ENCODE measurements around the gene CRB3. TPM values are rescaled to one million over a fixed set of nuclear protein-coding genes. Genes with fewer than 3 reads are reported as not detected.

CRB3 gene
- total and polyA plus RNA-seq, 2 experiments from 2014 or later = 11.8 to 44.4 TPM

DNA sequence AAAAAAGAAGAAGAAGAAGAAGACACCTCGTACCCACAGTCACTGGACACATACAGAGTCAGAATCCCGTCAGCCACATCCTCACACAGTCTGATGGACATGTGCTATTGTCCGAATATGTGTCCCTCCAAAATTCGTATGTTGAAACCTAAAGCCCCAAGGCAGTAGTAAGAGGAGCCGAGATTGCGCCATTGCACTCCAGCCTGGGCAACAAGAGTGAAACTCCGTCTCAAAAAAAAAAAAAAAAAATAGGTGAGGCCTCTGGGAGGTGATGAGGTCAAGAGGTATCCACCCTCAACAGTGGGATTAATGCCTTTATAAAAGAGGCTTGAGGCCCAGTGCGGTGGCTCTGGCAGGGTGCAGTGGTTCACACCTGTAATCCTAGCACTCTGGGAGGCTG, 20.2 kb downstream of the CRB3 start (continued):
- TF ChIP-seq, protein P1, sequence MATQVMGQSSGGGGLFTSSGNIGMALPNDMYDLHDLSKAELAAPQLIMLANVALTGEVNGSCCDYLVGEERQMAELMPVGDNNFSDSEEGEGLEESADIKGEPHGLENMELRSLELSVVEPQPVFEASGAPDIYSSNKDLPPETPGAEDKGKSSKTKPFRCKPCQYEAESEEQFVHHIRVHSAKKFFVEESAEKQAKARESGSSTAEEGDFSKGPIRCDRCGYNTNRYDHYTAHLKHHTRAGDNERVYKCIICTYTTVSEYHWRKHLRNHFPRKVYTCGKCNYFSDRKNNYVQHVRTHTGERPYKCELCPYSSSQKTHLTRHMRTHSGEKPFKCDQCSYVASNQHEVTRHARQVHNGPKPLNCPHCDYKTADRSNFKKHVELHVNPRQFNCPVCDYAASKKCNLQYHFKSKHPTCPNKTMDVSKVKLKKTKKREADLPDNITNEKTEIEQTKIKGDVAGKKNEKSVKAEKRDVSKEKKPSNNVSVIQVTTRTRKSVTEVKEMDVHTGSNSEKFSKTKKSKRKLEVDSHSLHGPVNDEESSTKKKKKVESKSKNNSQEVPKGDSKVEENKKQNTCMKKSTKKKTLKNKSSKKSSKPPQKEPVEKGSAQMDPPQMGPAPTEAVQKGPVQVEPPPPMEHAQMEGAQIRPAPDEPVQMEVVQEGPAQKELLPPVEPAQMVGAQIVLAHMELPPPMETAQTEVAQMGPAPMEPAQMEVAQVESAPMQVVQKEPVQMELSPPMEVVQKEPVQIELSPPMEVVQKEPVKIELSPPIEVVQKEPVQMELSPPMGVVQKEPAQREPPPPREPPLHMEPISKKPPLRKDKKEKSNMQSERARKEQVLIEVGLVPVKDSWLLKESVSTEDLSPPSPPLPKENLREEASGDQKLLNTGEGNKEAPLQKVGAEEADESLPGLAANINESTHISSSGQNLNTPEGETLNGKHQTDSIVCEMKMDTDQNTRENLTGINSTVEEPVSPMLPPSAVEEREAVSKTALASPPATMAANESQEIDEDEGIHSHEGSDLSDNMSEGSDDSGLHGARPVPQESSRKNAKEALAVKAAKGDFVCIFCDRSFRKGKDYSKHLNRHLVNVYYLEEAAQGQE (IDR thresholded peaks at IDR 0.05; ENCODE audit: unreplicated experiment) = no peak
- TF ChIP-seq STAT1 (IDR thresholded peaks at IDR 0.05; ENCODE audit: unreplicated experiment) = no peak
- TF ChIP-seq EZH2 (IDR thresholded peaks at IDR 0.05; ENCODE audit: low read depth, unreplicated experiment) = no peak
- no peak for TF ChIP-seq ZNF114 (CRISPR knock-in tag; IDR thresholded peaks at IDR 0.05)
- no peak for TF ChIP-seq EZH2phosphoT487 (IDR thresholded peaks at IDR 0.05; ENCODE audit: unreplicated experiment)
- no peak for TF ChIP-seq CREB1 (CRISPR knock-in tag; IDR thresholded peaks at IDR 0.05; ENCODE audit: low read depth)
- TF ChIP-seq JUNB (IDR thresholded peaks at IDR 0.05; ENCODE audit: unreplicated experiment) = no peak
- TF ChIP-seq, protein P2, sequence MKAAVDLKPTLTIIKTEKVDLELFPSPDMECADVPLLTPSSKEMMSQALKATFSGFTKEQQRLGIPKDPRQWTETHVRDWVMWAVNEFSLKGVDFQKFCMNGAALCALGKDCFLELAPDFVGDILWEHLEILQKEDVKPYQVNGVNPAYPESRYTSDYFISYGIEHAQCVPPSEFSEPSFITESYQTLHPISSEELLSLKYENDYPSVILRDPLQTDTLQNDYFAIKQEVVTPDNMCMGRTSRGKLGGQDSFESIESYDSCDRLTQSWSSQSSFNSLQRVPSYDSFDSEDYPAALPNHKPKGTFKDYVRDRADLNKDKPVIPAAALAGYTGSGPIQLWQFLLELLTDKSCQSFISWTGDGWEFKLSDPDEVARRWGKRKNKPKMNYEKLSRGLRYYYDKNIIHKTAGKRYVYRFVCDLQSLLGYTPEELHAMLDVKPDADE (IDR thresholded peaks at IDR 0.05) = no peak
- no peak for TF ChIP-seq POLR2AphosphoS5 (IDR thresholded peaks at IDR 0.05; ENCODE audit: low read depth)
- no peak for TF ChIP-seq NANOG (IDR thresholded peaks at IDR 0.05; ENCODE audit: borderline replicate concordance)
- TF ChIP-seq, protein P3, sequence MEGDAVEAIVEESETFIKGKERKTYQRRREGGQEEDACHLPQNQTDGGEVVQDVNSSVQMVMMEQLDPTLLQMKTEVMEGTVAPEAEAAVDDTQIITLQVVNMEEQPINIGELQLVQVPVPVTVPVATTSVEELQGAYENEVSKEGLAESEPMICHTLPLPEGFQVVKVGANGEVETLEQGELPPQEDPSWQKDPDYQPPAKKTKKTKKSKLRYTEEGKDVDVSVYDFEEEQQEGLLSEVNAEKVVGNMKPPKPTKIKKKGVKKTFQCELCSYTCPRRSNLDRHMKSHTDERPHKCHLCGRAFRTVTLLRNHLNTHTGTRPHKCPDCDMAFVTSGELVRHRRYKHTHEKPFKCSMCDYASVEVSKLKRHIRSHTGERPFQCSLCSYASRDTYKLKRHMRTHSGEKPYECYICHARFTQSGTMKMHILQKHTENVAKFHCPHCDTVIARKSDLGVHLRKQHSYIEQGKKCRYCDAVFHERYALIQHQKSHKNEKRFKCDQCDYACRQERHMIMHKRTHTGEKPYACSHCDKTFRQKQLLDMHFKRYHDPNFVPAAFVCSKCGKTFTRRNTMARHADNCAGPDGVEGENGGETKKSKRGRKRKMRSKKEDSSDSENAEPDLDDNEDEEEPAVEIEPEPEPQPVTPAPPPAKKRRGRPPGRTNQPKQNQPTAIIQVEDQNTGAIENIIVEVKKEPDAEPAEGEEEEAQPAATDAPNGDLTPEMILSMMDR (conservative IDR thresholded peaks at IDR 0.05; ENCODE audit: low read depth in 2 of 2) = no peak

DNA sequence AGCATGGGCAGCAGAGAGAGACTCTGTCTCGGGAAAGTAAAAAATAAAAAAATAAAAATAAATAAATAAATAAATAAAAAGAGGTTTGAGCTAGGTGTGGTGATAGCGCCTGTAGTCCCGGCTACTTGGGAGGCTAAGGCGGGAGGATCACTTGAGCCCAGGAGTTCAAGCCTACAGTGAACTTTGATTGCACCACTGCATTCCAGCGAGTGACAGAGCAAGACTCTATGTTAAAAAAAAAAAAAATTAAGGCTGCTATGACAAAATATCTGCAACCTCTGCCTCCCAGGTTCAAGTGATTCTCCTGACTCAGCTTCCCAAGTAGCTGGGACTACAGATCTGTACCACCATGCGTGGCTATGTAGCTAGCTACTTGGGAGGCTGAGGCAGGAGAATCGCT, 20.8 kb downstream of the CRB3 start:
- H3K27ac ChIP-seq (ENCODE audit: low read depth) = no peak overlapping the region
- no peaks in the 10 kb centered on the region for H3K27me3 ChIP-seq (ENCODE audit: insufficient read depth)
- no peak overlapping the region for H3K4me3 ChIP-seq
- H3F3A ChIP-seq (replicated peaks; ENCODE audit: low read depth) = no peaks in the 10 kb centered on the region
- no peaks in the 10 kb centered on the region for H3K9me2 ChIP-seq (ENCODE audit: insufficient read depth)
- DNase-seq (ENCODE audit: low spot score) (no peak), ATAC-seq (no peak)
- H3K36me3 ChIP-seq (ENCODE audit: insufficient read depth) = no peaks in the 10 kb centered on the region
- Mint-ChIP-seq H3K4me1 (peaks cover 12% of the 10 kb centered on the region; the same call in 2 of the 3 replicates), H3K4me3 (no peak overlapping the region), H3K36me3 (ENCODE audit: low read depth) (no peaks in the 10 kb centered on the region), H3K9me3 (no peaks in the 10 kb centered on the region; the same call in 1 of the 3 replicates), H3K27ac (no peak overlapping the region), H3K27me3 (ENCODE audit: insufficient read depth, low read depth, poor library complexity) (peaks cover 6% of the 10 kb centered on the region)
- H3K4me2 ChIP-seq = no peak overlapping the region
- no peaks in the 10 kb centered on the region for H3K79me2 ChIP-seq (replicated peaks; ENCODE audit: insufficient read depth)
- peaks cover 7% of the 10 kb centered on the region for H3K4me1 ChIP-seq (ENCODE audit: insufficient read depth)
- no peak overlapping the region for H2AFZ ChIP-seq
- no peaks in the 10 kb centered on the region for H4K20me1 ChIP-seq (replicated peaks; ENCODE audit: insufficient read depth)
- TF ChIP-seq, protein P4, sequence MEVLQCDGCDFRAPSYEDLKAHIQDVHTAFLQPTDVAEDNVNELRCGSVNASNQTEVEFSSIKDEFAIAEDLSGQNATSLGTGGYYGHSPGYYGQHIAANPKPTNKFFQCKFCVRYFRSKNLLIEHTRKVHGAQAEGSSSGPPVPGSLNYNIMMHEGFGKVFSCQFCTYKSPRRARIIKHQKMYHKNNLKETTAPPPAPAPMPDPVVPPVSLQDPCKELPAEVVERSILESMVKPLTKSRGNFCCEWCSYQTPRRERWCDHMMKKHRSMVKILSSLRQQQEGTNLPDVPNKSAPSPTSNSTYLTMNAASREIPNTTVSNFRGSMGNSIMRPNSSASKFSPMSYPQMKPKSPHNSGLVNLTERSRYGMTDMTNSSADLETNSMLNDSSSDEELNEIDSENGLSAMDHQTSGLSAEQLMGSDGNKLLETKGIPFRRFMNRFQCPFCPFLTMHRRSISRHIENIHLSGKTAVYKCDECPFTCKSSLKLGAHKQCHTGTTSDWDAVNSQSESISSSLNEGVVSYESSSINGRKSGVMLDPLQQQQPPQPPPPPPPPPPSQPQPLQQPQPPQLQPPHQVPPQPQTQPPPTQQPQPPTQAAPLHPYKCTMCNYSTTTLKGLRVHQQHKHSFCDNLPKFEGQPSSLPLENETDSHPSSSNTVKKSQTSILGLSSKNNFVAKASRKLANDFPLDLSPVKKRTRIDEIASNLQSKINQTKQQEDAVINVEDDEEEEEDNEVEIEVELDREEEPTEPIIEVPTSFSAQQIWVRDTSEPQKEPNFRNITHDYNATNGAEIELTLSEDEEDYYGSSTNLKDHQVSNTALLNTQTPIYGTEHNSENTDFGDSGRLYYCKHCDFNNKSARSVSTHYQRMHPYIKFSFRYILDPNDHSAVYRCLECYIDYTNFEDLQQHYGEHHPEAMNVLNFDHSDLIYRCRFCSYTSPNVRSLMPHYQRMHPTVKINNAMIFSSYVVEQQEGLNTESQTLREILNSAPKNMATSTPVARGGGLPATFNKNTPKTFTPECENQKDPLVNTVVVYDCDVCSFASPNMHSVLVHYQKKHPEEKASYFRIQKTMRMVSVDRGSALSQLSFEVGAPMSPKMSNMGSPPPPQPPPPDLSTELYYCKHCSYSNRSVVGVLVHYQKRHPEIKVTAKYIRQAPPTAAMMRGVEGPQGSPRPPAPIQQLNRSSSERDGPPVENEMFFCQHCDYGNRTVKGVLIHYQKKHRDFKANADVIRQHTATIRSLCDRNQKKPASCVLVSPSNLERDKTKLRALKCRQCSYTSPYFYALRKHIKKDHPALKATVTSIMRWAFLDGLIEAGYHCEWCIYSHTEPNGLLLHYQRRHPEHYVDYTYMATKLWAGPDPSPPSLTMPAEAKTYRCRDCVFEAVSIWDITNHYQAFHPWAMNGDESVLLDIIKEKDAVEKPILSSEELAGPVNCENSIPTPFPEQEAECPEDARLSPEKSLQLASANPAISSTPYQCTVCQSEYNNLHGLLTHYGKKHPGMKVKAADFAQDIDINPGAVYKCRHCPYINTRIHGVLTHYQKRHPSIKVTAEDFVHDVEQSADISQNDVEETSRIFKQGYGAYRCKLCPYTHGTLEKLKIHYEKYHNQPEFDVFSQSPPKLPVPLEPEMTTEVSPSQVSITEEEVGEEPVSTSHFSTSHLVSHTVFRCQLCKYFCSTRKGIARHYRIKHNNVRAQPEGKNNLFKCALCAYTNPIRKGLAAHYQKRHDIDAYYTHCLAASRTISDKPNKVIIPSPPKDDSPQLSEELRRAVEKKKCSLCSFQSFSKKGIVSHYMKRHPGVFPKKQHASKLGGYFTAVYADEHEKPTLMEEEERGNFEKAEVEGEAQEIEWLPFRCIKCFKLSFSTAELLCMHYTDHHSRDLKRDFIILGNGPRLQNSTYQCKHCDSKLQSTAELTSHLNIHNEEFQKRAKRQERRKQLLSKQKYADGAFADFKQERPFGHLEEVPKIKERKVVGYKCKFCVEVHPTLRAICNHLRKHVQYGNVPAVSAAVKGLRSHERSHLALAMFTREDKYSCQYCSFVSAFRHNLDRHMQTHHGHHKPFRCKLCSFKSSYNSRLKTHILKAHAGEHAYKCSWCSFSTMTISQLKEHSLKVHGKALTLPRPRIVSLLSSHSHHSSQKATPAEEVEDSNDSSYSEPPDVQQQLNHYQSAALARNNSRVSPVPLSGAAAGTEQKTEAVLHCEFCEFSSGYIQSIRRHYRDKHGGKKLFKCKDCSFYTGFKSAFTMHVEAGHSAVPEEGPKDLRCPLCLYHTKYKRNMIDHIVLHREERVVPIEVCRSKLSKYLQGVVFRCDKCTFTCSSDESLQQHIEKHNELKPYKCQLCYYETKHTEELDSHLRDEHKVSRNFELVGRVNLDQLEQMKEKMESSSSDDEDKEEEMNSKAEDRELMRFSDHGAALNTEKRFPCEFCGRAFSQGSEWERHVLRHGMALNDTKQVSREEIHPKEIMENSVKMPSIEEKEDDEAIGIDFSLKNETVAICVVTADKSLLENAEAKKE (CRISPR knock-in tag; IDR thresholded peaks at IDR 0.05) = no peak
- TF ChIP-seq POLR2AphosphoS5 (IDR thresholded peaks at IDR 0.05; ENCODE audit: low read depth) (no peak), EZH2phosphoT487 (IDR thresholded peaks at IDR 0.05; ENCODE audit: unreplicated experiment) (no peak), EZH2 (IDR thresholded peaks at IDR 0.05; ENCODE audit: low read depth, unreplicated experiment) (no peak), NANOG (IDR thresholded peaks at IDR 0.05; ENCODE audit: borderline replicate concordance) (no peak), ZNF331 (CRISPR knock-in tag; IDR thresholded peaks at IDR 0.05; ENCODE audit: low read depth) (no peak), JUNB (IDR thresholded peaks at IDR 0.05; ENCODE audit: unreplicated experiment) (no peak), STAT1 (IDR thresholded peaks at IDR 0.05; ENCODE audit: unreplicated experiment) (no peak)

Data from GM23338 (cell line).